Measurements from ENCODE around the gene NCCRP1.
A peak's percentile ranks its signal among the peaks of the same experiment; 100 is the strongest.
"Not testable (repeated sequence)": the region's sequence is repeated elsewhere in the genome, so short reads cannot be mapped to it uniquely, and the experiment has no call there.

Gene NCCRP1

GRCh38 chr19:39207293-39207836 is 10.6 kb downstream of the NCCRP1 start:
- DNase-seq (ENCODE audit: low read depth, low spot score) = no peak

DNA sequence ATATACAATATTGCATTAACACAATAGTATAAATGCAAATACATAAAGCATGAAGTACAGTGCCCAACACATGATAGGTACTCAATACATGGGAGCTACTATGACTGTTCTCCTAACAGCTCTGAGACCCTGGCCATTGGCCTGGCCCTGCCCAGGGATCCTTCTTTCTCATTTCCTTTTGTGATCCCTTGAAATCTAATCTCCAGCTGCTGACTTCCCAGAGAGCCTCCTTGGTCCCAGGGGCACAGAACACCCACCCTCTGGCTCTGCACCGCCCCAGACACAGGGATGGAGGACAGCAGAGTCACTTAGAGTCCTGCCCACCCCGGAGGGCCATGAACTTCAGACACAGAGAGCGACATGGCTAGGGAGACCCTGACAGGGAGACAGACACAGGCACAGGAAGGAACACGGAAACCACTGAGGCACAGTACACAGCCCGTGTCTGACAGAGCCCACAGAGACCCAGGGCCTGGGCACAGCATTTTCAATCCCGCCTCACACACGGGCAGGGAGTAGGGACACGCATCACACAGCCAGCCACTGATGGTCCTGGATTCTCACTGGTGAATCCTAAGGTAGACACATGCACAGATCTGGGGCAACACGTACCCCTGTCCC is 11.5 kb downstream of the NCCRP1 start:
- no peak for DNase-seq (ENCODE audit: low read depth, low spot score)

DNA sequence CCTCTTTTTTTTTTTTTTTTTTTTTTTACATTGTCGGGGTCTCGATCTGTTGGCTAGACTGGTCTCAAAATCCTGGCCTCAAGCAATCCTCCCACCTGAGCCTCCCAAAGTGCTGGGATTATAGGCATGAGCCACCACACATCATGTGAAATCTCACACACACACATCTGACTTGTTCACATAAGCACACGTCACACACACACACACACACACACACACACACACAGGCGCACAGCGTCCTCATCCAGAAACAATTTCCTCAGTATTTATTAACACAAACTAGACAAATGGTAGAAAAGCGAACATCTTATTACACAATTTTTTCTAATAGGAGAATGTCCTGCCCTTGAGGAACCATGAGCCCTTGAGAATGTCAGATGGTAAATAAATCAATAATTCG is 12.4 kb downstream of the NCCRP1 start:
- no peak for DNase-seq (ENCODE audit: low read depth, low spot score)

- DNase-seq (ENCODE audit: low read depth, low spot score) = no peak
These were observed 15.1 kb downstream of the NCCRP1 start for GRCh38 chr19:39211731-39212374.

DNA sequence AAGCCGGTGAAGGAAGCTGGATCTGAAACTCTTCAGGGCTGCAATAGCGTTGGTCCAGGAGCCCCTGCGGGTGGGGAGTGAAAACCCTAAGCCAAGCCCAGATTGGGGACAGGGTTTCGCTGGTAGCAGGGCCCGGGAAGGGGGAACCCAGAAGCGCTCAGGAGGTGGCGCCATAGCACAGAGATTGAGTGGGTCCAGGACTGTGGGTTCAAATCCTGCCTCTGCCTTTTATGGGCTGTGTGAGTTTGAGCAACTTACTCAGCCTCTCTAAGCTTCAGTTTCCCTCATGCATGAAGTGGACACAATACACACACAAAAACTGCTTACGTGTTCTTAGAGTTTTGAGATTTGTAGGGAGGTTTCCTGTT is 15.6 kb downstream of the NCCRP1 start:
- DNase-seq (ENCODE audit: low read depth, low spot score) = peak; percentile 70

- DNase-seq (ENCODE audit: low read depth, low spot score) = not testable (repeated sequence)
These were observed 18.6 kb downstream of the NCCRP1 start for GRCh38 chr19:39215323-39215722.

- DNase-seq (ENCODE audit: low read depth, low spot score) = no peak
These were observed 20.3 kb downstream of the NCCRP1 start for GRCh38 chr19:39217094-39217493.

- DNase-seq (ENCODE audit: low read depth, low spot score) = no peak
These were observed 21.7 kb downstream of the NCCRP1 start for GRCh38 chr19:39218230-39219007.

DNA sequence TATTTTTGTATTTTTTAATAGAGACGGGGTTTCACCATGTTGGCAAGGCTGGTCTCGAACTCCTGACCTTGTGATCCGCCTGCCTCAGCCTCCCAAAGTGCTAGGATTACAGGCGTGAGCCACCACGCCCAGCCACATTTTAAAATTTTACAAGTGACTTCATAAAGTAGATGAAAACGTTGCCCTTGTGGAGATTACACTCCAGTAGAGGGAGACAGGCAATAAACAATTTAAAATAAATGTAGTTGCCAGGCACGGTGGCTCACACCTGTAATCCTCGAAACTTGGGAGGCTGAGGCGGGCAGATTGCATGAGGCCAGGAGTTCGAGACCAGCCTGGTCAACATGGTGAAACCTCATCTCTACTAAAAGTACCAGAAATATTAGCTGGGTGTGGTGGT is 22.3 kb downstream of the NCCRP1 start:
- DNase-seq (ENCODE audit: low read depth, low spot score) = not testable (repeated sequence)

DNA sequence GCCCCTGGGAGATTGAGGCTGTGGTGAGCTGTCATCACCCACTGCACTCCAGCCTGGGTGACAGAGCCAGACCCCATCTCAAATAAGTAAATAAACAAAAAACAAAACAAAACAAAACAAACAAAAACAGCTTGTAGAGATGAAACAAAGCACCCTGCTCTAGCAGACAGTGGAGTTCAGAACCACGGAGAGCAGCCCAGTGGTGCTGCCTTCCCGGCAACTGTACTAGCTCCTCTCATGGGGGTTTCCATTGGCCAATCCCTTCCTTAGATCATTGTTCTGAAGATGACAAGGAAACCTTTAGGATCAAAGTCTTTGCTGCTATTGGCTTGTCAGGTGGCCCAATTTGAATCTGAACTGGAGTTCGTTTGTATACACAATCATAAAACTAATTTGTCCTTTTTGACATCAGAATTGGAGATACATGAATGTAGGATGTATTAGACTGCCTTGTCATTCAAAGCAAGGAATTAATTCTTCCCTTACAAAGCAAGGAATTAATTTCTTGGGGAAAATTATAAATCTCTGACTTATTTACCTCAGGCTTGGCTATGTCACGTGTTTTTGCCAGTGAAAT is 27.0 kb downstream of the NCCRP1 start:
- peak; percentile 36 for DNase-seq (ENCODE audit: low read depth, low spot score)

GRCh38 chr19:39224910-39225309 is 28.1 kb downstream of the NCCRP1 start:
- peak; percentile 36 for DNase-seq (ENCODE audit: low read depth, low spot score)

DNA sequence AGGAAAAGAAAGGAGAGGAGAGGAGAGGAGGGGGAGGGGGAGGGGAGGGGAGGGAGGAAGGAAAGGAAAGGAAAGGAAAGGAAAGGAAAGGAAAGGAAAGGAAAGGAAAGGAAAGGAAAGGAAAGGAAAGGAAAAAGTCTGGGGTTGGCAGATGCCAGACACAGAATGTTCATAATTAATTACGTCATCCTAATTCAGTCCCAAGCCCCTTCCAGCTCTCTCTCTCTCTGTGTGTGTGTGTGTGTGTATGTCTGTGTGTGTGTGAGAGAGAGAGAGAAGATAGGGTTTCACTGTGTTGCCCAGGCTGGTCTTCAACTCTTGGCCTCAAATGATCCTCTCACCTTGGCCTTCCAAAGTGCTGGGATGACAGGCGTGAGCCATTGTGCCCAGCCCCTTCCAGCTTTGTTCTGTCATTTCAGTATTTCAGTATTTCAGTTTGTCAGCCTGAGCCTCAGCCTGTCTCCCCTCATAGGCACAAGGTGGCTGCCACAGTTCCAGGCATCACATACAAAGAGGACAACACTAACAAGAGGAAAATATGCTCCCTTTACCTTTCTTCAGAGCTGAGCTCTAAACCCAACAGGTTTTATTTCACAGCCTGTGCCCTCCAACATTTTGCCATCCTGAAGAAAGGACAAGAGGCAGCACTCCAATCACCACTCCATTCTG is 33.5 kb downstream of the NCCRP1 start:
- DNase-seq (ENCODE audit: low read depth, low spot score) = no peak

GRCh38 chr19:39232708-39233107 is 35.9 kb downstream of the NCCRP1 start:
- no peak for DNase-seq (ENCODE audit: low read depth, low spot score)

- DNase-seq (ENCODE audit: low read depth, low spot score) = no peak
These were observed 39.8 kb downstream of the NCCRP1 start for GRCh38 chr19:39236527-39236926.

DNA sequence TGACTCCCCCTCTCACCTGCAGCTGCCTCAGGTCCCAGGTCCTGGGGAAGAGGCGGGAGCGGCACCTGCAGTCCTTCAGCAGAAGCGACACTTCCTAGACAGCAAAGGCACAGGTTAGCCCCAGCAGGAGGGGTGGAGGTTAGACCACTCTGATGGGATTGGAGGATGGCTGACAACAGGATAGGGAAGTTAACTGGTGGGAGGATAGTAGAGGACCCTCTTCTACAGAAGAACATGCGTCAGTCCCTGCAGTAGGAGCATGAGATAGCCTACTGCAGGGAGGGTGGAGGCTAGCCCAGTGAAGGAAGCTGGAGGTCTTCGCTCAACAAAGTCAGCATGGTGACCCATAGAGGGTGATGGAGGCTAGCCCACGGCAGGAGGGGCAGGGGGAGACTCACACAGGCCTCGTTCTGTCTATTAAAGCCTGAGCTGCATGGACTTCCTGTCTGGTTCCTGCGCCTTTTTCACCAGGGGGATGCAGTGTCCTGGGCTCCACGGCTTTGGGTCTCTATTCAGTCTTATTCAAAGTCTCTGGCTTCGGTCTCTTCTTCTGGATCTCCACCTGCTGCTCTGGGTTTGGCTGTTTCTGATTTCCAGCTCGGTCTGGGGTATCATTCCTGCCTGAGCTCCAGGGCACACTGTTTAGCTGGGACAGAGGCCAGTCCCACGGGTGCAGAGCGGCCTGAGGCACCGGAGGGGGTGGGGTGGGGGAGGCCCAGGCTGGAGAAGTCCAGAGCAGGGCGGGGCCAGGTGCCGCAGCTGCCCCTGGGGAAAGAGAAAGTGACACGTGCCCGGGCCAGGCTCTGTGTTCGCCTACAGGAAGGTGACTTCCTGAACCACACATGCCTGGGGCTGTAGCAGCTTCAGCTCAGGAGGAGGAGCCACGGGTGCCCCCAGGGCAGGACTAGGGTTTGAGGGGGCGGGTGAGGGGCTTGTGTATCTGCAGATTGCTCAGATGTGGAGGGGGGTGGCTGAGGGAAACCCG is 40.7 kb downstream of the NCCRP1 start:
- peak; percentile 82 for DNase-seq (ENCODE audit: low read depth, low spot score)

- DNase-seq (ENCODE audit: low read depth, low spot score) = no peak
These were observed 41.4 kb downstream of the NCCRP1 start for GRCh38 chr19:39238209-39238608.

DNA sequence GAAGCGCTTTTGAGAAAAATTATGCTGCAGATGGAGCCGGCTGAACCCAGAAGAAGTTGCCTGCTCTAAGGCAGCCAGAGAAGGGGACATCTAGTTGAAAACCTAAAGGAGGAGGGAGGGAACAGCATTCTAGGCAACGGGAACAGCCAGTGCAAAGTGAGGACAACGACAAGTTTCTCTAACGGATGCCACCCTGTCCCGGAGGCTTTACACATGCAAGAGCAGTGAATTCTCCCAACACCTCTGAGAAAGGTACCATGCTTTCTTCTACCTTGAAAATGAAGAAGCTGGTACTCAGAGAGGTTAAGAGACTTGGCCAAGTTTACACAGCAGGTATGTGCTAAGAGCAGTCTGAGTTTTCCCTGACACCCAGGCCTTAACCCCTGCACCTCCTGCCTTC is 42.2 kb downstream of the NCCRP1 start:
- DNase-seq (ENCODE audit: low read depth, low spot score) = no peak

GRCh38 chr19:39240421-39240820 is 43.7 kb downstream of the NCCRP1 start:
- no peak for DNase-seq (ENCODE audit: low read depth, low spot score)

DNA sequence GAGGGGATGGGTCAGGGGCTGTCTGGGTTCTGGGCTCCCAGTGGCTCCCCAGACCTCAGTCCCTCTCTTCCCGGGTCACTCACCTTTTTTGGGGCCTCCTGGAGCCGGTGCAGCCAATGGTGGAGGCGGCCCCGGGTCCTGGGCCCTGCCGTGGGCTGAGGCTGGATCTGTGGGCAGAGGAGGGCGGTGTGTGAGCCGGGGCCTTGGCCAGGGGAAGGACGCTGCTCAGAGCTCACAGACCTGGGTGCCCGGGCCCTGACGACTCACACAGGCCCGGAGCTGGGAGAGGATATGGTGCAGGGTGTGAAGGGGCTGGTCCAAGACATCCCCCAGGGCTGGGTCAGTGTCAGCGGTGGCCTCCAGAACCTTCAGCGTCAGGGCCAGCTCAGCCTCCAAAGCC is 47.0 kb downstream of the NCCRP1 start:
- not testable (repeated sequence) for DNase-seq (ENCODE audit: low read depth, low spot score)

DNA sequence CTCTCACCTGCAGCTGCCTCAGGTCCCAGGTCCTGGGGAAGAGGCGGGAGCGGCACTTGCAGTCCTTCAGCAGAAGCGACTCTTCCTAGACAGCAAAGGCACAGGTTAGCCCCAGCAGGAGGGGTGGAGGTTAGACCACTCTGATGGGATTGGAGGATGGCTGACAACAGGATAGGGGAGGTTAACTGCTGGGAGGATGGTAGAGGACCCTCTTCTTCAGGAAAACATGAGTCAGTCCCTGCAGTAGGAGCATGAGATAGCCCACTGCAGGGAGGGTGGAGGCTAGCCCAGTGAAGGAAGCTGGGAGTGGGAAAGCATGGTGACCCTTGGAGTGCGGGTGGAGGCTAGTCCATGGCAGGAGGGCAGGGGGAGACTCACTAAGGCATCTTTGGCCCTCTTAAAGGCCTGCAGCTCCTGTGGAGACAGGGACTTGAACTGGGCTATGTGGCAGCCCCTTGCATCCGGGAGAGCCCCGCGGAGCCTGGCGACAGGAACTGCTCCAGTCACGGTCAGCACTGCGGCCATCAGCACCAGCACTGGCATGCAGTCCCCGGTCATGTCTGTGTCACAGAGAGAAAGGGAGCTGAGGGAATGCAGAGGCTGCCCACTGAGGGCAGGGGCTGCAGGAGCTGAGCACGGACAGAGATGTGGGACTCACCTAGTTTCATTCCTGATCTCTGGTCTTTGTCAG is 47.8 kb downstream of the NCCRP1 start, which contains the start of gene IFNL3:
Gene IFNL3 (minus strand): TSS at position 597 of the 691 bp plus-strand sequence. CDS start 39 bp downstream, at position 558.
- DNase-seq (ENCODE audit: low read depth, low spot score) = not testable (repeated sequence)
